ENCODE results near the gene LILRA6.
"Not testable (repeated sequence)": the region's sequence is repeated elsewhere in the genome, so short reads cannot be mapped to it uniquely, and the experiment has no call there.

LILRA6 gene

DNA sequence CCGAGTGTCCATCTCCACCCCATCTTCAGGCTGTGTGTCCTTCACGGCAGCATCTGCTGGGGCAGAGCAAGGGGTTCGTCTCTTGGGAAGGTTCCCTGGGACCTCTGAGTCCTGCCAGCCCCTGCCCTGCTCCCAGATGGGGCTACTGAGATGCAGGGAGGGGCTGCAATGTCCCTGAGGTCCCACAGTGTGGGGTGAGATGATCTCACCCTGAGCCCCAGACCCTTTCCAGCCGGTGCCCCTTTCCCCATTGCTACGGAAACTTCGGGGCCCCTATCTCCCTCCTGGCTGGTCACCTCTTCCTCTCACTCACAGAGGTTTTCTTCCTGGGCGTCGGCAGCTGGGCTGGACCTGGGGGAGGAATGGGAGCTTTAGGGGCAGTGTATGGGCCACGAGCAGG is 33.4 kb upstream of the LILRA6 start:
- H3K4me1 ChIP-seq (ENCODE audit: insufficient read depth, low read length), result no peaks in the 10 kb centered on the region
- H3K36me3 ChIP-seq (ENCODE audit: insufficient read depth, low read length), result no peaks in the 10 kb centered on the region
- H3K9ac ChIP-seq (ENCODE audit: low read depth, low read length), result no peak overlapping the region
- no peaks in the 10 kb centered on the region for H3K9me3 ChIP-seq (ENCODE audit: control insufficient read depth, insufficient read depth, low read length)

DNA sequence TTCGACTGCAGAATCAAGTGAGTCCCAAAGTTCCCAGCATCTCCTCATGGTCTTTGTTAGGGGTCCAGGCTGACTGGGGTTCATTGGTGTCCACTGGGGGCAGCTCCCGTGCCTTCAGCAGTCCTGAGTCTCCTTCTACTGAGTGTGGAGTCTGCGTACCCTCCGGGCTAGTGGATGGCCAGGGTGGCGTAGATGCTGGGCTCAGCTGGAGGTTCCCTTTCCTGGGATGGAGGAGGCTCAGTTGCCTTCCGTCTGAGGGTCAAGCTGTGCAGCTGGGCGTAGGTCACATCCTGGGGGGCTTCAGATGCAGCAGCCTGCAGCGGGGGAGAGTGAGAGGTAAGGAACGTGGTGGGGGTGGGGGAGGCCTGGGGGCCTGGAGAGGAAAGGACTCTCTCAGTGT is 31.9 kb upstream of the LILRA6 start:
- not testable (repeated sequence) for H3K36me3 ChIP-seq (ENCODE audit: insufficient read depth, low read length); H3K9ac ChIP-seq (ENCODE audit: low read depth, low read length); H3K9me3 ChIP-seq (ENCODE audit: control insufficient read depth, insufficient read depth, low read length); H3K4me1 ChIP-seq (ENCODE audit: insufficient read depth, low read length)

DNA sequence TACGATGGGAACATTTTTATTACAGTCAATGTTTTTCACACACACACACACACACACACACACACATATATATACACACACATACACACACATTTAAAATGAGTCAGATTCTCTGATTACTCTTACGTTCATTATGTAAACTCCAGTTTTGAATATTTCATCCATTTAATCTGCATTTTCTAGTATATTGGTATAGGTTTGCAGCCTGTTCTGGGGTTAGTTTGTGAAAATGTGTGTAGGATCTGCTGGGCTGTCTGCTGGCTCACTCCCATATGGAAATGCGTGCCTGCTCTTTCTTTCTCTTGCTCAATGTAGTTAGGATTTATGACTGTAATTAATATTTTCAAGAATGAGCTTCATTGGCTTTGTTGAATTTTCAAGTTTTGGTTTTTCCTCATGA is 31.2 kb upstream of the LILRA6 start:
- H3K9me3 ChIP-seq (ENCODE audit: control insufficient read depth, insufficient read depth, low read length), result no peaks in the 10 kb centered on the region
- no peaks in the 10 kb centered on the region for H3K36me3 ChIP-seq (ENCODE audit: insufficient read depth, low read length)

DNA sequence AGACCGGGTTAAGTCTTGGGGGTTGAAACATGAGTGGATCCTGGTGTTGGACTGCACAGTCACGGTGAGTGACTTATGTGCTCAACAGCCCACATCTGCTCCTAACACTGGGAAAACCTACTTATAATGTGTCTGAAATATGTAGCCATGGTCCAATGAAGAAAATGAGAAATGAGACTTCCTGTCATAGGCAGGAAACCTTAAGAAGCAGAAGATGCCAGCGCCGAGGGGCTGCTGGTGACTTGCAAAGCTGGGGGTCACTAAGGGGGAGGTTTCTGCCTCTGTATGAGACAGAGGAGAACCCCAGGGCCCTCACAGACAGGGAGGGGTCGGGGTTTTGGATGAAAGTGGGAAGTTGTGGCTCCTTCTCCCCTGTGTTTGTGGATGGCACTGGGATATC is 29.6 kb upstream of the LILRA6 start:
- not testable (repeated sequence) for H3K36me3 ChIP-seq (ENCODE audit: insufficient read depth, low read length); H3K4me1 ChIP-seq (ENCODE audit: insufficient read depth, low read length); H3K9ac ChIP-seq (ENCODE audit: low read depth, low read length); H3K9me3 ChIP-seq (ENCODE audit: control insufficient read depth, insufficient read depth, low read length)

More for the DNA sequence above, 31.2 kb upstream of the LILRA6 start:
- H3K9ac ChIP-seq (ENCODE audit: low read depth, low read length), result no peak overlapping the region
- no peaks in the 10 kb centered on the region for H3K4me1 ChIP-seq (ENCODE audit: insufficient read depth, low read length)

DNA sequence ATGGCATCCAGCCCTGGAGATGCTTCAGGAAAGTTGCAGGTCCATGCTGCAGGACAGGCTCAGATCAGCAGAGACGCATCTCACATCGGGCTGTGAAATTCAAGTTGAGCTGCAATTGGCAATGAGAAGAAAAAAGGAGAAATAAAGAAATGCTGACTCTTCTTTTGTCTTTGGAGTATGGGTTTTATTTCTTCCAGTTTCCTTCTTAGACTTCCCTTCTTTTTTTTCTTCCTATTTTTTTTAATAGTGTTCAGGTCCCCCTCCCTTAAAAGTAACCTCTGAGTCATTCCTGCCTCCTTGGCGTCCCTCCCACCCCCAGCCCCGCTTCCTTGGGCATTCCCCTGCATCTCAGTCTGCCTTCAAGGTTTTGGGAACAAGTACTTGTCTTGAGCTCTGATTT is 29.0 kb upstream of the LILRA6 start:
- H3K36me3 ChIP-seq (ENCODE audit: insufficient read depth, low read length); H3K4me1 ChIP-seq (ENCODE audit: insufficient read depth, low read length); H3K9me3 ChIP-seq (ENCODE audit: control insufficient read depth, insufficient read depth, low read length); H3K9ac ChIP-seq (ENCODE audit: low read depth, low read length): not testable (repeated sequence)

DNA sequence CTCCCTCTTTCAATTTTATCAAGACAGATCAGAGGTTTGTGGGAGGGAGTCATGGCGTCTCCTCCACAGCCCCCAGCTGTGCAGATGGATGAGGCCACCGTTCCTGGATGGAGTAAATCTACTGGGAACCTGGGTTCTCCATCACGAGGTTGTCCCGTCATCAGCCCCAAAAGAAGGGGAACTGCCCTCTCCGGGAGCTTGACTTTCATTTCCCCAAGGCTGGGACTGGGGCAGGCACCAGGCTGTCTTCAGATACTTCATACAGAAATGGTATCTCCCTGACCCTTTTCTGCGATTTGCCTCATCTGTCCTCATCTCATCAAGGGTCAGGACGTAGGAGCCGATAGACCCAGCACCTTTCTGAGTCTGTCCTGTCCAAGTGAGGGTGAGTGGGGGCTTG is 28.5 kb upstream of the LILRA6 start:
- no peaks in the 10 kb centered on the region for H3K4me1 ChIP-seq (ENCODE audit: insufficient read depth, low read length)
- no peaks in the 10 kb centered on the region for H3K36me3 ChIP-seq (ENCODE audit: insufficient read depth, low read length)
- no peak overlapping the region for H3K9ac ChIP-seq (ENCODE audit: low read depth, low read length)
- H3K9me3 ChIP-seq (ENCODE audit: control insufficient read depth, insufficient read depth, low read length), result no peaks in the 10 kb centered on the region

DNA sequence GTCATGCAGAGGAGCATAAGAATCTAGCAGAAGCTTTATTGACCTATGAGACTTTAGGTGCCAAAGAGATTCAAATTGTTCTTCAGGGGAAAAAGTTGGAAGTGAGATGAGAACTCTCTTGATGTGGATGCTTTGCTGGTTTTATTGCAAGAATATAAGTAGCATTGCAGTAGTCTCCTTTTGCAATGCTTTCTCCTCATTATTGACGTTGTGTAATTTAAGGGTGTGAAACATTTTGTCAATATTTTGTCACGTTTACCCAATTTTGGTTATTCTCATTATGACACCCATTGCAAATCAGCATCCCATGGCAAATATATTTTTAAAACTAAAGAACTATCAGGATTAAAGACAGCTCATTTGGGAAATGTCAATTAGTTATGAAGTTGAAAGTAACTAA is 26.3 kb upstream of the LILRA6 start:
- H3K4me1 ChIP-seq (ENCODE audit: insufficient read depth, low read length), result no peaks in the 10 kb centered on the region
- H3K9ac ChIP-seq (ENCODE audit: low read depth, low read length), result no peak overlapping the region
- H3K9me3 ChIP-seq (ENCODE audit: control insufficient read depth, insufficient read depth, low read length), result no peaks in the 10 kb centered on the region
- H3K36me3 ChIP-seq (ENCODE audit: insufficient read depth, low read length), result no peaks in the 10 kb centered on the region

DNA sequence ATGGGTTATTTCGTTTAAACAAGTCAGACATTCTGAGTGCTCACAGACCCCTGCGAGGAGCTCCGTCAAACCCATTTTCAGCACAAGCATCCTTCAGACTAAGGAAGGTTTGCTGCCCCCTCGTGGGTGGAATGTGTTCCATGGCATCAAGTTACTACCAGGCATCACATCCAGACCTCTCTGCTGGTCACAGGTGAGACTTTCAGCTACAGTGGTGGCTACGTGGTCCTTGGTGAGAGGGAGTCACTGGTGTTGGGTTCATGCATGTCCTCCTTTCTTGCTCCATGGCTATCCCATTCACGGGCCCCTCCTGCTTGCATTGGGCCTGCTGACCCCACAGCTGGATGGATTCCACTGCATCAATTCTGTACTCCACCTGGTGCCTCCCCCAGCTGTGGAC is 23.5 kb upstream of the LILRA6 start:
- H3K9me3 ChIP-seq (ENCODE audit: control insufficient read depth, insufficient read depth, low read length), result no peaks in the 10 kb centered on the region
- no peak overlapping the region for H3K9ac ChIP-seq (ENCODE audit: low read depth, low read length)
- no peaks in the 10 kb centered on the region for H3K4me1 ChIP-seq (ENCODE audit: insufficient read depth, low read length)
- no peaks in the 10 kb centered on the region for H3K36me3 ChIP-seq (ENCODE audit: insufficient read depth, low read length)

DNA sequence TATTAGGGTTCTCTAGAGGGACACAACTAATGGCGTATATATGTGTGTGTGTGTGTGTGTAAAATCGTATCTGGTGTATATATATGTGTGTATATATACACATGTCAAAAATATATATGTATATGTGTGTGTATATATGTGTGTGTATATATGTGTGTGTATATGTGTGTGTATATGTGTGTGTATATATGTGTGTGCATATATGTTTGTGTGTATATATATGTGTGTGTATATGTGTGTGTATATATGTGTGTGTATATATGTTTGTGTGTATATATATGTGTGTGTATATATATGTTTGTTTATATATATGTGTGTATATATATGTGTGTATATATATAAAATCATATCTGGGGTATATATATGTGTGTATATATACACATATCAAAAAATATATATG is 19.9 kb upstream of the LILRA6 start:
- H3K9me3 ChIP-seq (ENCODE audit: control insufficient read depth, insufficient read depth, low read length), result no peaks in the 10 kb centered on the region
- no peak overlapping the region for H3K9ac ChIP-seq (ENCODE audit: low read depth, low read length)
- H3K36me3 ChIP-seq (ENCODE audit: insufficient read depth, low read length), result no peaks in the 10 kb centered on the region
- no peaks in the 10 kb centered on the region for H3K4me1 ChIP-seq (ENCODE audit: insufficient read depth, low read length)

DNA sequence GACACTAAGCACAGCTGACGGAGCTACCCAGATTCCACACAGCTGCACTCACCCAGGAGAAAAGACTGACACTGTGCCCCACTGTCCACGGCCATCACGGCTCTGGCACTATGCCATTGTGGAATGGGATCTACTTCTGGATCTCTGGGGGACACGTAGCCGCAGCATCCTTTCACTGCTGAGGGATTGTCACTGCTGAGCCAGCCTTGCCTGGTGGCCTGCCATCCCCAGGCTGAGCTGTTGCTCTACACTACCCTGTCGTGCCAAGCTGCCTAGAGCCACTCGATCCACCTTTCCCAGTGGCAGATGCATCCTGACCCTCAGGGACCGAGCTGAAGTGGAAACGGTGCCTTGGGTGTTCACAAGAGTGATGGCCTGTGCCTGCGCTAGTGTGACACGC is 19.5 kb upstream of the LILRA6 start:
- no peak overlapping the region for H3K9ac ChIP-seq (ENCODE audit: low read depth, low read length)
- H3K36me3 ChIP-seq (ENCODE audit: insufficient read depth, low read length), result no peaks in the 10 kb centered on the region
- no peaks in the 10 kb centered on the region for H3K9me3 ChIP-seq (ENCODE audit: control insufficient read depth, insufficient read depth, low read length)
- no peaks in the 10 kb centered on the region for H3K4me1 ChIP-seq (ENCODE audit: insufficient read depth, low read length)

DNA sequence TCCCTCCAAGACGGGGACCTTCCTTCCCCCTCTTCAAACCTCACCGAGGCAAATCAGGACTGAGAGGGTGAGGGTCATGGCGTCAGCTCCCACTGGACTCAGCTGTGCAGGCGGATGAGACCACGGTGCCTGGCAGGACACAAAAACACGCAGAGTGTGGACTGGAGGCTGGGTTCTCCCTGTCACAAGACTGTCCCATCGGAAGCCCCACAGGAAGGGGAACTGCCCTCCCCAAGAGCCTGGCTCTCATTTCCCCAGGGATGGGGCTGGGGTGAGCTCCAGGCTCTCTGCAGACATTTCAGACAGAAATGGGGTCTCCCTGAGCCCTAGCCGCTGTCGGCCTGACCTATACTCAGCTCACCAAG is 14.5 kb upstream of the LILRA6 start, which contains the start of gene LILRB5:
Gene LILRB5 (minus strand): TSS at position 158 of the 365 bp plus-strand sequence. CDS start 80 bp downstream, at position 78.
- Histone ChIP-seq H3K9me3 (ENCODE audit: control insufficient read depth, insufficient read depth, low read length) (no peaks in the 10 kb centered on the region), H3K4me1 (ENCODE audit: insufficient read depth, low read length) (peaks cover 11% of the 10 kb centered on the region; the same call in 1 of the 2 replicates), H3K9ac (ENCODE audit: low read depth, low read length) (no peak within 1 kb of the TSS), H3K36me3 (ENCODE audit: insufficient read depth, low read length) (no peaks in the 10 kb centered on the region)

DNA sequence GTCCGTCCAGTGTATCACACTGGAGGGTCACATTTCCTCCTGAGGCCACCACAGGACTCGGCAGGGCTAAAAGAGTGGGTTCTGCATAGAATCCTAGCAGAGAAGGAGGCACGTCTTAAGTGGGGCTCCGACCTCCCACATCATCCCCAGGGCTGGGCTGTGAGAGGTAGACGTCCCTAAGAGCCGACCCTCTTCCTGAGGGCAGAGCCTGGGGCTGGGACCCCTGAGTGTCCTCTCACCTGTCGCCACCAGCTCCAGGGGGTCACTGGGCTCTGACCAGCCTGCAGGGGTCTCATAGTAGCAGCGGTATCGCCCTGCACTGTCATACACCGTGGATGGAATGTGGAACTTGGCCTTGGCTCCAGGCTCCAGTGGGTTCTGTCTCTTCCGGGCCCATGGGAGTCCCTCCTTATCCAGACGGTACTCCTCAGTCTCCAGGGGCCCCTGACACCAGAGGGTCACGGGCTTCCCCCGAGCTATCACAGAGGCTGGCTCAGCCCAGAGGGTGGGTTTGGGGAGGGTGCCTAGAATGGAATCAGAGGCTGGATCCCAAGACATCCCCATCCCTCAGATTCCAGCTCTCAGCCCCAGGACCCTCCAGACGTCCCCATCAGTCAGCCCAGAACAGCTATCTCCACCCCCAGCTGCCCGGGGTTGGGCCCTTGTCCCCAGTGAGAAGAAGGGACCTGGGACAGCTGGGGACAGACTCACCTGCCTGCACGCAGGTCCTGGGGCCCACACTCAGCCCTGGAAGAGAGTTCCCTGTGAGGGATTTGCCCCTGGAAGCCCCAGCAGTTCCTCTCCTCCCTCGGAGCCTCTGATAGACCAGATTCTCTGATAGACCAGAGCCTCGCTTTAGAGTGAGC is 13.9 kb upstream of the LILRA6 start:
- no peak overlapping the region for H3K9ac ChIP-seq (ENCODE audit: low read depth, low read length)

DNA sequence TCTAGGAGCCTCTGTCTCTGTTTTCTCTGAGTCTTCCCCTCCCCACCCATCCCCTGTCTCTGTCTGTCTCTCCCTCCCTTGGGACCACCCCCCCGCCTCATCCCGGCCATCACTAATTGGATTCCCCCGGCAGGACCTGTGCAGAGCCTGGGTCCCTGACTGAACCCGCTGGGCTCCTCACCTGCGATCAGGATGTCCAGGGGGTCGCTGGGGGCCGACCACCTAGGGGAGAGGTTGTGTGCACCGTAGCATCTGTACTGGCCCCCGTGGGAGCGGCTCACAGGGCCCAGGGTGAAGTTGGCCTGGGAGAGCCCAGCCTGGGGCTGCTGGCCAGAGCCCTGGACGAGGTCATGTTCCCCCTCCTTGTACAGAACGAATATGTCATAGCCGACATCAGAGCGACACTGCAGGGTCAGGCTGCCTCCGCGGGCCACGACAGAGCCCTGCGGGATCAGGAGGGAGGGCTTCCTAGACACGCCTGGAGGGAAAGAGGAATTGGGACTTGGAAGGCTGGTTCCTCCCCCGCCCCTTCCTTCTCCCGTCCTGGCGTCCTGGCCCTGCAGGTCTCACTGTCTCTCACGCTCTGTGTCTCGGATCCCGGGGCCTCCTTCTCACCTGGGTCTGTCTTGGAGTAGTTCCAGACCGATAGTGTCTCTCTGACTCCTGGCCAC is 12.7 kb upstream of the LILRA6 start:
- H3K4me1 ChIP-seq (ENCODE audit: insufficient read depth, low read length), result peaks cover 11% of the 10 kb centered on the region; the same call in 1 of the 2 replicates
- H3K36me3 ChIP-seq (ENCODE audit: insufficient read depth, low read length), result no peaks in the 10 kb centered on the region
- no peak overlapping the region for H3K9ac ChIP-seq (ENCODE audit: low read depth, low read length)
- no peaks in the 10 kb centered on the region for H3K9me3 ChIP-seq (ENCODE audit: control insufficient read depth, insufficient read depth, low read length)

More for the DNA sequence above, 13.9 kb upstream of the LILRA6 start:
- no peaks in the 10 kb centered on the region for H3K36me3 ChIP-seq (ENCODE audit: insufficient read depth, low read length)
- H3K9me3 ChIP-seq (ENCODE audit: control insufficient read depth, insufficient read depth, low read length), result no peaks in the 10 kb centered on the region
- peaks cover 11% of the 10 kb centered on the region; the same call in 1 of the 2 replicates for H3K4me1 ChIP-seq (ENCODE audit: insufficient read depth, low read length)

DNA sequence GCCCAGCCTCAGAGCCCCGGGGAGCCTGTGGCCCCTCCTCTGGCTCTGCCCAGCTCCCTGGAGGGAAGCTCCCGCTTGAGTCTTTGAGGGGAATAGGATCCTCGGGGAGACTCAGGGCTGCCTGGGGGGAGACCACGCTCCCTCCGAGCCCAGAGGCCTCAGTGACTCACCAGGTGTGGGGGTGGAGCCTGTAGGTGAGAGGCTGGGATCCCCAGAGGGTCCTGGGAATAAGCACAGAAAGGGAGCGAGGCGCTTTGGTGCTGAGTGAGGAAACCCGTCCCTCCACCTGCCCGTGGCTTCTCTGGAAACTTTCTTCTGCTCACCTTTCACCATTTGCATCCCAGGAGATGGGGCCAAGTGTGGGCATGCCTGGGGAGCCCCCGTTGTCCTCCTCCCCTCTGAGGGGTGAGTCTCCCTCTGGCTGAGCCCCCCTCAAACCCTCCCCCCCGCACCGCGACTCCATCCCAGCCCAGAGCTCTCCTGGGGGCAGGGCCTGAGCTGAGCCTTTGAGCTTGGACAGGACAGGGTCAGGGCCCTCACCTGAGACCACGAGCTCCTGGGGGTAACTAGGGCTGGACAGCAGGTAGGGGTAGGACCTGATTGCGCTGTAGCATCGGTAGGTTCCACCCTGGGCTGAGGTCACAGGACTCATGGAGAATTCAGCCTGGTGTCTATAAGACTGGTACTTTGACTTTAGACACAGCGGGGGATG is 11.8 kb upstream of the LILRA6 start:
- Histone ChIP-seq H3K9ac (ENCODE audit: low read depth, low read length) (no peak overlapping the region), H3K4me1 (ENCODE audit: insufficient read depth, low read length) (peaks cover 11% of the 10 kb centered on the region; the same call in 1 of the 2 replicates), H3K9me3 (ENCODE audit: control insufficient read depth, insufficient read depth, low read length) (no peaks in the 10 kb centered on the region), H3K36me3 (ENCODE audit: insufficient read depth, low read length) (no peaks in the 10 kb centered on the region)
